GM19193 (cell line): ENCODE measurements around the gene ZFAND3.

Source experiments
- POLR2A ChIP-seq: IDR thresholded peaks from 4 replicates; pipeline ENCODE4 v1.6.1; 2011; ENCODE audit not compliant: insufficient read depth, insufficient read length; ENCODE audit errors: extremely low read depth

ZFAND3 gene

GRCh38 chr6:37990762-37991525 is 171.4 kb downstream of the ZFAND3 start:
- TF ChIP-seq POLR2A, result no peak

- no peak for TF ChIP-seq POLR2A
These were observed 173.2 kb downstream of the ZFAND3 start for GRCh38 chr6:37992749-37993148.

GRCh38 chr6:37993596-37993995 is 174.1 kb downstream of the ZFAND3 start:
- TF ChIP-seq POLR2A, result no peak

- no peak for TF ChIP-seq POLR2A
These were observed 174.7 kb downstream of the ZFAND3 start for GRCh38 chr6:37994223-37994622.

- no peak for TF ChIP-seq POLR2A
These were observed 178.8 kb downstream of the ZFAND3 start for GRCh38 chr6:37998366-37998765.

- TF ChIP-seq POLR2A, result no peak
These were observed 181.9 kb downstream of the ZFAND3 start for GRCh38 chr6:38001386-38001785.

GRCh38 chr6:38004908-38005307 is 185.4 kb downstream of the ZFAND3 start:
- no peak for TF ChIP-seq POLR2A

- no peak for TF ChIP-seq POLR2A
These were observed 192.4 kb downstream of the ZFAND3 start for GRCh38 chr6:38011937-38012336.

- no peak for TF ChIP-seq POLR2A
These were observed 193.0 kb downstream of the ZFAND3 start for GRCh38 chr6:38012573-38012972.

GRCh38 chr6:38015341-38015740 is 195.8 kb downstream of the ZFAND3 start:
- TF ChIP-seq POLR2A, result no peak

GRCh38 chr6:38016824-38017223 is 197.3 kb downstream of the ZFAND3 start:
- TF ChIP-seq POLR2A, result no peak

GRCh38 chr6:38018755-38019165 is 199.2 kb downstream of the ZFAND3 start:
- no peak for TF ChIP-seq POLR2A

- no peak for TF ChIP-seq POLR2A
These were observed 201.1 kb downstream of the ZFAND3 start for GRCh38 chr6:38020593-38020992.

- TF ChIP-seq POLR2A, result no peak
These were observed 201.5 kb downstream of the ZFAND3 start for GRCh38 chr6:38021029-38021428.

- no peak for TF ChIP-seq POLR2A
These were observed 202.0 kb downstream of the ZFAND3 start for GRCh38 chr6:38021571-38021970.

- no peak for TF ChIP-seq POLR2A
These were observed 203.2 kb downstream of the ZFAND3 start for GRCh38 chr6:38022688-38023087.

GRCh38 chr6:38024908-38025307 is 205.4 kb downstream of the ZFAND3 start:
- no peak for TF ChIP-seq POLR2A
